ENCODE data around the gene ZNF506.
"Not testable (repeated sequence)": the region's sequence is repeated elsewhere in the genome, so short reads cannot be mapped to it uniquely, and the experiment has no call there.

ZNF506 gene

DNA sequence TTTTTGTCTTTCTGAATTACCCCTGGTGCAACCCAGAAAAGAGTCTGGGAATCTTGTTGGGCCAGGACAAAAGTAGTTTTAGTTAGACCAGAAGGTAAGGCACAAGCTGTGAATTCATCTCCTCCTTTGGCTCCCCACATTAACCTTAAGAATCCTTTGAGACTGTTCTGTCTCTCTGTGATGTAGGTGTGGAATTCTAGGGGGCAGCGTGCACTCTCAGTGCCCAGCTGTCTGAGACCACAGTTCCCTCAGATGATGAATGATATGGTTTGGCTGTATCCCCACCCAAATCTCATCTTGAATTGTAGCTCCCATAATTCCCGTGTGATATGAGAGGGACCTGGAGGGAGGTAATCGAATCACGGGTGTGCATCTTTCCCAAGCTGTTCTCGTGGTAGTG lies 43.9 kb downstream of the ZNF506 start:
- no peak for DNase-seq

DNA sequence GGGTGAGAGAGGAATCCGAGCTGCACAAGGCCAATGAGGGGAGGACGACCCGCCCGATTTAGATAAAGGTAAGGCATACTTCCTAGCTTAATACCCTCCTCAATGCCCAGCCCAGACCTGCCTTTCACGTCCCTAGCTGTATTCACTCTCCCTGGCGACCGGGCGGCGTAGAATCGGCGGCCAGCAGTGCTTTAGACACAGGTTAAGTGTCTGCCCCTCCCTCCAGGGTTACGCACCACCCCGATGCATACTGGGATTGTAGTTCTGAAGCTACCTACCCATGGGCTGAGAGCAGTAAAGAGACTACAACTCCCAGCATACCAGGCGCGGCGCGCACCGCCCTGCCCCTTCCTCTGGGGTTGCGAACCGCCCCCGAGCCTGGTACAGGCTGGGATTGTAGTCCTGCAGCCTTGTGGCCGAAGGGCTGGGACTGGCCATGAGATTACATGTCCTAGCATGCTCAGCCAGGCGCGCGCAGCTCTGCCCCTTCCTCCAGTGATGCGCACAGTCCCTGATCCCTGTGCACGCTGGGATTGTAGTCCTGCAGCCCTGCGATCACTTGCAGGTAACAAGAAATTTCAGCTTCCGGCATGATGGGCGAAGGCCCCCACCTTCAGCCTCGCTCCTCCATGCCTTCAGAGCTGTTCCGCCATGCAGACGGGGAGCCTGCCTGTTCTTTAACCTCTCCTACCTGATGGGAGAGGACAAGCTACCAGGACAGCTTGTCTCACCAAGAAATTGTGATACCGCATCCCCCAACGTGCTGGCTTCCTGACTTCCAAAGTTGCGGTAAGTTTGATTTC lies 45.1 kb downstream of the ZNF506 start:
- DNase-seq: peak; percentile 95

DNA sequence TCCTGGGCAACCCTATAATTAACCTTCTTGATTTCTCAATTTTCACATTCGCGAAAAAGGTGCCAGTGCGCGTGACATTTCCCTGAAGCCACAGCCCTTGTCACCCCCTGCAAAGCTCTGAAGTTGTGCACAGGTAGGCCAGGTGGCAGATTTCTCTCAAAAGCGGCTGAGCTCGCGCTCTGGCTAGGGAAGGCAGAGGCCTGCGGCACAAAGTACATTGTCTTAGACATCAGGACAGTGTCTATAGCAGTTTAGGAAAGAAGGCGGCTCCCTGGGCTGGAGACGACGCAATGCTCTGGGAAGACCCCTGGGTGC lies 45.7 kb downstream of the ZNF506 start:
- no peak for DNase-seq

DNA sequence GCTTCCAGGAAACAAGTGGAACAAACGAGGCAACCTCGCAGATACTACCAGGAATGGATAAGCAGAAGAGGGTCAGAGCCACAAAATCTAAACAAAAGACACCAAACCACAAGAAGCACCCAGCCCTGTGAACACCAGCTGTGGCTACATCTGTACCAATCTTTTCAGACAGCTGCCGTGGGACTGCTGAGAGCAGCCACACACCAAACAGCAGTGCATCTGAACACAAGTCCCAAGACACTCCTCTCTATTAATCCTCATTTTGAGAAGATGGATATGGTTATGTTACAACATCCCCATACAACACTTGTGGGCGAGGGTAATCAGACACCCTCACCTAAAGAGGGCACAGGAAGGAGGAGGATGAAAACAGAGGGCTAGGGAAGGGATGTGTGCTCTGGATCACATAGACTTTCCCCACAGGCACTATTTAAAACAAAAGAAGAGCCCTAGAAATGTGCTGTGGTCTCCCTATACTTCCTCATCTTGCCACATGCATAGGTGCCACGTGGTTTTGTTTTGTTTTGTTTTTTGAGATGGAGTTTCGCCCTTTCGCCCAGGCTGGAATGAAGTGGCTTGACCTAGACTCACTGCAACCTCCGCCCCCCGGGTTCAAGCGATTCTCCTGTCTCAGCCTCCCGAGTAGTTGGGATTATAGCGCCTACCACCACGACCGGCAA lies 47.1 kb downstream of the ZNF506 start:
- DNase-seq: no peak

DNA sequence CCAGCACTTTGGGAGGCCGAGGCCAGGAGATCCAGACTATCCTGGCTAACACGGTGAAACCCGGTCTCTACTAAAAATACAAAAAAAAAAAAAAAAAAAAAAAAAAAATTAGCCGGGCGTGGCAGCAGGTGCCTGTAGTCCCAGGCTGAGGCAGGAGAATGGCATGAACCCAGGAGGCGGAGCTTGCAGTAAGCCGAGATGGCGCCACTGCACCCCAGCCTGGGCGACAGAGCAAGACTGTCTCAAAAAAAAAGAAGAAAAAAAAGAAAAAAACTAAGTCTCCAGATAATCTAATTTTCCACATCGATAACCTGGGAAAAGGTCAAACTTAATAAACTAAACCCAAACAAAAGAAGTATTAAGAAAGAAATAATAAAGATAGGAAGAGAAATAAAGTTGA lies 49.6 kb downstream of the ZNF506 start:
- DNase-seq: not testable (repeated sequence)

DNA sequence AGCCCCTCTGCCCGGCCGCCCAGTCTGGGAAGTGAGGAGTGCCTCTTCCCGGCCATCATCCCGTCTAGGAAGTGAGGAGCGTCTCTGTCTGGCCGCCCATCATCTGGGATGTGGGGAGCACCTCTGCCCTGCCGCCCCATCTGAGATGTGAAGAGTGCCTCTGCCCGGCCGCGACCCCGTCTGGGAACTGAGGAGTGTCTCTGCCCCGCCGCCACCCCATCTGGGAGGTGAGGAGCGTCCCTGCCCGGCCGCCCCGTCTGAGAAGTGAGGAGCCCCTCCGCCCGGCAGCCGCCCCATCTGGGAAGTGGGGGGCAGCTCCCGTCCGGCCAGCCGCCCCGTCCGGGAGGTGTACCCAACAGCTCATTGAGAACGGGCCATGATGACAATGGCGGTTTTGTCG lies 51.6 kb downstream of the ZNF506 start:
- not testable (repeated sequence) for DNase-seq

DNA sequence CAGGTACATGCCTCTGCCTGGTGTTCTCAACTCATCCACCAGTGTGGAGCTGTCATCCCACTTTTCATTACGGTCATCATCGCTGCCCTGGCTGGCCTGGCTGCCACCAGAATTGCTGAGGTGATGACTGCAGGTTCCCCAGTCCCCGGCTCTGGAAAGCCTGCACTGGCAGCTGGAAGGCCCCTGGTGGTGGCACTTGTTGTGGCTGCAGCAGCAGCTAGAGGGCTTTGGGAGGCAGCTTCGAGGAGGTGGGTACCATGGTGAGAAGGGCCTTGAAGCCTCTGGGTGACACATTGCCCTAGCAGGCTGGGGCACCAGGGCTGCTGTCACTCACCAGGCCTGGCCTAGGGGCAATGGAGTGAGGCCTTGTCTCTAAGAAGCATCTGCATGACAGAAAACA lies 63.4 kb downstream of the ZNF506 start:
- DNase-seq: no peak

DNA sequence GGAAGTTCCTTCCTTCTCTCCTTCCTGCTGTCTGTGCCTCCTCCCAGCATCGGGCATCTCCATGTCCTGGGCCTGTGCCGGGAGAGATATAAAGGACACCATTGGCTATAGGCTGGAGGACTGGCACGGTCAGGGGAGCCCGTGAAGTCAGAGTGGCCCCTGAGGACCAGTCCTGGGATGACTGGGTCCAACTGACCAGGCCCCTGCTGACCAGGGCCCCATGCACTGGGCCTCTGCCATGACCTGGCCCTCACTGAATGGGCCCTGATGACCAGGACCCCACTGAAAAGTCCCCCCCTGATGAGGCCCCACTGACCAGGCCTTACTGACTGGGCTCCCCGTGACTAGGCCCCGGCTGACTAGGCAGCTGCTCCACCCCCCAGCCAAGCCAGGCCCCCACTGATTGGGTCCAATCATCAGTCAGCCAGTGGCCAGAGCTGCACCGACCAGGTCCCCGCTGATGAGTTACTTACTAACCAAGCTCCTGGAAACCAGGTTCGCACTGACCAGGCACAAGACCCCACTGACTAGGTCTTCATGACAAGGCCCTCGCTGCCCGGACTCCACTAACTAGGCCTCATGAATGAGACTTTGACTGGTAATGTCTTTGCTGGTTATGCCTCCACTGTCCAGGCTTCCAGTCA lies 68.7 kb downstream of the ZNF506 start:
- no peak for DNase-seq

DNA sequence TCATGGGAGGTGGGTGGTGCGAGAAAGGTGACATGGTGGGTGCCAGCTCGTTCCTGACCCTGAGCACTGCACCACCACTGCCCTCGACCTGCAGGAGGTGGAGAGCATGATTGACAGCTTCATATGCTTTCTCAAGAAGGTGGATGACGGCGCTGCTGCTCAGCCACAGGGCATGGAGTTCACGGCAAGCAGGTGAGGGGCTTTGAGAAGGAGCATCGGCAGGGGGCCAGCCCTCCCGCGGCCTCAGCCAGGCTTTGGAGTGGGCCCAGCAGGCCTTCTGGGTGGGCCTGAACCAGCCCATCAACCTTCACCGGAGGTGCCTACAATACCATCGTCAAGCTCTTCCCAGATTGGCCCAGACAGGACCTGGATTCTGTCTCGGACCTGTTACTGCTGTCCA lies 69.7 kb downstream of the ZNF506 start:
- DNase-seq: no peak

DNA sequence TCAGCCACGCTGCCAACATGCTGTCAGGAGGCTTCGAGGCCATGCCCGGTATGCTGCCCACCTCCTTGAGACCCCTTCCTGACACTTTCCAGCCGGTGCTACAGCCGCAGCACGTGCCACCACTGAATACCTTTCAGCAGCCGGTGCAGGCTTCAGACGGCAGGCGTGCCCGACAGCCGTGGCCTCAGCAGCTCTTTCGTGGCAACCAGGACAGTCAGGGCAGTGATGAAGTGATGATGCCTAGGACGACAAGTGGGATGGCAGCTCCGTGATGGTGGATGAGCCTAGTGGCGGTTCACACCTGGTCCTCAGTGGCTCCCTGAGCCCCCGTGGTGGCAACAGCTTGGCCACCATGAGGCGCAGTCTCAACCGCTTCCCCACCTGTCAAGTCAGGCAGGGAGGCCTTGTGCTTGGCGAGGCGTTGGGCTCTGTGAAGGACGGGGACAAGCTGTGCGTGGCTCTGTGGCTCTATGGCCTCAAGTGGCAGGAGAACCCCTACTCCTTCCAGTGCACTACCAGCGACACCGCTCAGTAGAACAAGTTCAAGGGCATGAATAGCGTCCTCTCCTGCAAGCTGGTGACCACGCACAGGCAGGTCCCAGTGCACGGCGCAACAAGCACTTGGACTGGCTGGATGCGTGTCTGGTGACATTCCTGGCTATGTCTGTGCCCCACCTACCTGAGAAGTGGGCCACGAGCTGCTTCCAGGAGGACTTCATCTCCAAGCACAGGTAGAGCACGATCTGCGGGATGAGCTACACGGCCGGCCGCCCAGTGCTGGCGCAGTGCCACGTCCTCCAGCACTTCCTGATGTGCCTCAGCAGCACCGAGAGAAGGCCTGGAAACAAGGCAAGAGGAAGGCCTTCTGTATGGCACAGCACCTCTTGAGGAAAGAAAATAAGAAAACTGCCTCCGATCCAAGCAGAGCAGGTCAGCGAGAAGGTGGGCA lies 70.4 kb downstream of the ZNF506 start:
- DNase-seq: no peak

DNA sequence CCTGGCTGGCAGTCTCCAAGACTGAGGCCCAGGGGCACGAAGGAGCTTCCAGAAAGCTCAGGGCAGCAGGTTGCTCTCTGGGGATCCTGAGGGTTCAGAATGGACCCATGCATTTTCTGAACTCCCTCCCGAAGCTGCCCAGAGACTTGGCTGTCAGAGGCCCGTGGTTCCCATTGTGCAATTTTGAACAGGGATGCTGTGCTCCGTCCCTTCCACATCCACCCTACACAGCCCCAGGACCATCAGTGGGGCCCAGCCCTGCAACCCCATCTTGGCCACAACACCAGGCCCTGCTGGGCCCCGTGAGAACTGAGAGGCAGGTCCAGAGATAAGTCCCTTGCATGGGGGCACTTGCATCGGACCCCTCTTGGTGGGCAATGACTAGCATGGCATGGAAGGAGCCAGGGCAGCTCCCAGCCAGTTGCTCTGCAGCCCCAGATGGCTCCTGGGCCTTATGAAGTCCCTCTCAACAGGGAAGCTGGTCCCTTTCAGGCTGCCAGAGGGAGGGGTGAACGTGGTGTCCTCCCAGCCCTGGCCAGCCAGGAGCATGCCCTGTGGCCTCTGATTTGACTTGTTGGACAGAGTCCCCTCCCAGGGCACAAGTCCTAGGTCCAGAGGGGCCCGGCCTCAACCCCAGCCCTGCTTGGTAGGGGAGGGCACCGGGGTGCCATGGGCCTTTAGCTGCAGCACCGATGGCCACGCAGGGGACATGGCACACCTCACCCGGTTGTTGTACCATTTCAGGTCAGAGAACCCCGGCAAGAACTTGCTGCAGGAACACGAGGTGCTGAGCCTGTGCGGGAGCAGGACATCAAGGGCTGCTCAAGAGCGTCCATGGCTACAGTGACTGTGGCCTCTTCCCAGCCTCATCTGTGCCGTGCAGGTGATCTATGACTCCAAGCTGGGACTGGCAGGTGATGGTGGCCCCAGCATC lies 71.4 kb downstream of the ZNF506 start:
- DNase-seq: no peak

DNA sequence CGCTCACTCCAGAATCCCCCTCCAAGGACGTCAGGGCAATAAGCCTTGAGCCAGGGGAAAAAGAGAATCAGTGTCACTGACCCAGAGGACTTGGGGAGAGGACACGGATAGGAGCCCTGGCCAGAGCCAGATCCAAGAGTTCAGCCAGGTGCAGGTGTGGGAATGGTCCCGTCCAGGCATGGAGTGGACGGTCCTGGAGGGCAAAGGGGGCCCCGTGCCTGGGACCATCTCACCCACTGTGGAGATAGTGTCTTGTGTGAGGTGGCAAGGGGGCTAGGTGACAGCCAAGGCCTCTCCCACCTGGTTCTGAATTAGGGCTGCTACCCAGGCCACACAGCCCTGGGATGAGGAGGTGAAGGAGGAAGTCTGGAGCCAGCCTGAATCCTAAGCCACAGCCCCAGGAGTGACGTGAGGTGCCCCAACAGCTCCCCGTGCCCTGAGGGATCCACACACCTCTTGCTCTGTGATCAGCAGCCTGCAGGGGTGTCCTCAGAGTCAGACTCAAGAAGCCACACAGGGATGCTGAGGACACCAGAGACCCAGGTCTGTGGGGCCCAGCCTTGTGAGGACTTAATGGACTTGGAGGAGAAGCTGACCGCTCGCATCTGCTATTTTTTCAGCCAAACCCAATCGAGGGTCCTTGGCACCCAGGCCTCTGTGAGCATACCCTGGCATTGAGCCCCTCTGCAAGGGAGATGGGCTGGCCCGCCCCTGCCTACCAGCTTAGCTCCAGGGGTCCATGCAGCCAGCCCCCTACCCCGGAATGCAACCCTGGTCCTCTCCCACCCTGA lies 72.2 kb downstream of the ZNF506 start:
- no peak for DNase-seq

DNA sequence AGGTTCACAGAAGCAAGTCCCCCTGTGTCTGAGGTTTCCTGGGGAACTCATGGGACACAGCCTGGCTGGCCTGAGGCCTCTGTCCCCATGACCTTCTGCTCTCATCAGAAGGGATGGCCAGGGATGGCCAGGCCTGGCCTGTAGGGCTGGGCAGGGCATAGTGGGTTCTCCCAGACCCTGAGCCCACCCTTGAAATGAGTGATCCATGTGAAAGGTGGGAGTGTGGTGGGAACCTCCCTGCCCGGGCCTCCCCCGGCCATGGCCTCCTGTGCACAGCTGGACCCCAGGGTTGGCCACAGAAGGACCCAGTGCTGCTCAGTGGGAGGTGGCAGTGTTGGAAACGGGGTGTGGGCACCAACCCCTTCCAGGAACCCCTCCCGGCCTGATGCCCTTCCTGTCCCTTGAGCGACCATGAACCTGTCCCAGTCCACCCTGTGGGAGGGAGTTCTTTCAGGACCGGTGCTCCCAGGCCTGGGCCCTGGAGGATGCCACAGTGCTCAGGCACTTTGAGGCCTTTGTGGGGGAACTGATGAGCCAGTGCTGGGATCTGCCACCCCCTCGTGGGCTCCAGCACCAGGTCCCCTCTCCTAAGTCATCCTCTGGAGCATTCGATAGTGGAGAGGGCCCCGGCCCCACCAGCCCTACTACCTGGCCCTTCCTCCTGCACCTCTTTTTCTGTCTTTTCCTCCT lies 73.2 kb downstream of the ZNF506 start:
- DNase-seq: no peak

DNA sequence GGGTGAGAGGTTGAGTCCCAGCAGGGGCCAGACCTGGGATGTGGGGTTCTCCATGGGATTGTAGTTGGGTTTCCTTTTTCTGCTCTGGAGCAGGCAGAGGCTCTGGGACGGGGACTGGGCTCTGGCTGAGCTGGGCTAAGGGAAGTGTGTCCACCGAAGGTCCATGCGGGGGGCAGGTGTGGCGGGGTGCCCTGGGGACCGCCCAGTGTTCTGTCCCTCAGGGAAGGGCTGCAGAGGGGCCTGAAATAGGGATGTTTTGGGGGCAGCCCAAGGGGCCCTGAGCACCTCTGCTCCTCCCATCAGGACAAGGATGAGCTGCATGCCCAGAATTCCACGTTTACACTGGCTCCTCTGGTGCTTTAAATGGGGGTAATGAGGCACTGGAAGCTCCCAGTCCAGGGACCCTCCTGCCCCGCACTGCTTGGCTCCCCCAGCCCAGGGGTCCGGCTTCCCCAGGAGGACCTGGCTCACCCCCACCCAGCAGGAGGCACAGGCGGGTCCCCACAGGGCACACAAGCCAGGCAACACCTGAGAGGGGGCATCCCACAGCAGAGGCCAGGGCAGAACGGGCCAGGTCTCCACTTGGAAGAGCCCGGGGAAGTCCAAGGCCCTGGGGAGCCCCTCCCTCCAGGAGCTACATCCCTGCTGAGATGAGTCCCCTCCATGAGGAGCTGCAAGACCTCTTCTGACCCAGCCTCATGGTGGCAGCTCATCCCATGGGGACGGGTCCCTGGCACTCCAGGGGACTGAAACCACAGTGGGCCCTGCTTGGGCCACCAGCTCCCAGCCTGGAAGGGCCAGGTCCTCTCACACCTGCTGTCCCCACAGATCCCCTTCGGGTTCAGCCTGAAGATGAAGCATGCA lies 74.0 kb downstream of the ZNF506 start:
- DNase-seq: no peak

DNA sequence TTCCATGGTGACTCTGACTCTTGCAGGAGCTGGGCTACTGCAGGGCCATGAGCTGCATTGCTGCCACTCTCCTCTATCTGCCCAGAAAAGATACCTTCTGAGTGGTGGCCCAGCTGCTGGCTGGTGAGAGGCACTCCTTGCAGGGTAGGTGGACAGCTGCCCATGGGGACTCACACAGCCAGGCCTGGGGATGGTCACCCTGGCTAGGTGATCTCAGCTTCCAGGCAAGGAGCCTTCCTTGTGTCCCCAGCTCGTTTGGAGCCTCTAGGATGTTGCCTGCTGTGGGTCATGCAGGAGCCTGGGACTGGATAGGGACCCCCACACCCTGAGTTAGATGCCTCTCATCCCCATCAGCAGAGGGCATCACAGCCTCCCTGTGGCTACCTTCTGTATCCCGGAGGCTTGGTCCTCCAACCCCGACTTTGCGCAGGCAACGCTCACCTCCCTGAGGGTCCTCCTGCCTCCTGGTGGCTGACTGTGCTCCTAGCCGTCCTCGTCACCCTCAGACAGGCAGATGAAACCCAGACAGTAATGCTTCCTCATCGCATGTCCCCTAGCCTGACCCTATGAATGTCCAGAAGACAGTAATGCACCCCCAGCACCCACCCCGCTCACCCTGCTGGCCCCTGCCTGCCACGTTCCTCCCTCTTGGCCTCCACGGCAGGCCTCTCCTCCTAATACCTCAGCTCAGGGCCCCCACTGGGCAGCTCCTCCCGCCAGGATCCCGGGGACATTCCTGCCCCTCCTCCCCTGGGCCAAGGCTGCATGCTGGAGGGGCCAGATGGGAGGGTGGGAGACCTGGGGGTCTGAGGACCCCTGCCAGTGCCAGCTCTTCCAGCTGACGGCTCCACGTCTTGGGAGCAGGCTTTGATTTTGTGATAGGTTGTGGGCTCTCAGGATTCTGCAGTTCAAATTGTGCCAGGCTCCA lies 75.0 kb downstream of the ZNF506 start:
- no peak for DNase-seq

DNA sequence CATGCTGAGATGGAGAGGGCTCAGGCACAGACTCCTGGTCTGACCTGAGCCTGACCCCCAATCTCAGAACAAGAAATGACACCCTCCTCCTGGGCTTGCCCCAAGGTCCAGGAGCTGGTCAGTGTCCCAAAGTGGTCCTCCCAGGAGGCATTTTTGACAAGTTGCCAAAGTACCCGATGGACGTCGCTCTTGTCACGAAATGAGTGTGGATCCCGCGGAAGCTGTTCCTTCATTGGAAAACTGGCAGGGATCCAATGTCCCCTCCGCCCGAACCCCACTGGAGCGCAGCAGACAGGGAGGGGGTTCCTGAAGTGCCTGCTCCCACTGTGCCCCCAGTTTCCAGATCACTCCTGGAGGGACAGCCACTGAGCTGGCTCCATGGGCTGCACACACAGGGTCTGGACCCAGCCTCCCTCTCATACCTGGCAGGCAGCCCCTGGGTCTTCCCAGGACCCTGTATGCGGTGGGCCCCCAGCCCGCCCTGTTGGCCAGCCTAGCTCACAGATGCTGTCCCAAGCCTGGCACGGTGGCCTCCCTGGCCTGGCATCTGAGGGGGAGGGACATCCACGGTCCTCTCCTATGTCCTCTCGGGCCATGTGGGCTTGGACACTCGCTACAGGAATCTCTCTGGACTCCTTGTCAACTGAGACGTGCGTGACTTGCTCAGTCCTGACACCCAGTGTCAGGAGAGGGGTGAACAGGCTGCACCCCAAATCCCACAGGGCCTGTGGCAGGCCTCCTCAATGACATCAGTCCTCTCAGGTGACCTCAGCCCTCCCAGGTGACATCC lies 75.9 kb downstream of the ZNF506 start:
- no peak for DNase-seq

DNA sequence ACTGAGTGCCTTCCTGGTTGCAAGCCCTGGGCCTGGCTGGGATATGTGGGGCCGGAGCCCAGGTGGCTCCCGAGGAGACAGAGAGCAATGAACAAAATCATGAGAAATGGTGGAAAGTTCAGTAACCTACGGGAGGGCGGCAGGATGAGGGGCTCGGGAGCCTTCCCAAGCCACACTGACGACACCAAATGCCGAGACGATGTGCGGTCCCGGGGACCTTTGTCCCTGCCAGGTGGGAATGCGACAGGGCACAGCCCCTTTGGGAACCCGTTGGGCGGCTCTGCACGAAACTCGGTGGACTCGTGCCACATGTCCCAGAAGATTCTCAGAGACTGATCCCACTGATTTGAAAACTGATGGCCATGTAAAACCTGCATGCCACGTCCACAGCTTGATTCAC lies 76.9 kb downstream of the ZNF506 start:
- no peak for DNase-seq
